ENCODE data around the gene NUDT16L1. TPM values are rescaled to one million over a fixed set of nuclear protein-coding genes. Genes with fewer than 3 reads are reported as not detected.

The NUDT16L1 gene
- total RNA-seq: 10 to 100 TPM; 17.8 to 36.3 (median 23.0) TPM
- long read RNA-seq, transcript NUDT16L1-201 (3 exons, 1,349 nt): major isoform, 22 of 24 reads
- long read RNA-seq, partial matches to known transcripts: 0 of 24 reads
- long read RNA-seq, other reads (novel, unspliced or antisense): 1 of 24 reads

DNA sequence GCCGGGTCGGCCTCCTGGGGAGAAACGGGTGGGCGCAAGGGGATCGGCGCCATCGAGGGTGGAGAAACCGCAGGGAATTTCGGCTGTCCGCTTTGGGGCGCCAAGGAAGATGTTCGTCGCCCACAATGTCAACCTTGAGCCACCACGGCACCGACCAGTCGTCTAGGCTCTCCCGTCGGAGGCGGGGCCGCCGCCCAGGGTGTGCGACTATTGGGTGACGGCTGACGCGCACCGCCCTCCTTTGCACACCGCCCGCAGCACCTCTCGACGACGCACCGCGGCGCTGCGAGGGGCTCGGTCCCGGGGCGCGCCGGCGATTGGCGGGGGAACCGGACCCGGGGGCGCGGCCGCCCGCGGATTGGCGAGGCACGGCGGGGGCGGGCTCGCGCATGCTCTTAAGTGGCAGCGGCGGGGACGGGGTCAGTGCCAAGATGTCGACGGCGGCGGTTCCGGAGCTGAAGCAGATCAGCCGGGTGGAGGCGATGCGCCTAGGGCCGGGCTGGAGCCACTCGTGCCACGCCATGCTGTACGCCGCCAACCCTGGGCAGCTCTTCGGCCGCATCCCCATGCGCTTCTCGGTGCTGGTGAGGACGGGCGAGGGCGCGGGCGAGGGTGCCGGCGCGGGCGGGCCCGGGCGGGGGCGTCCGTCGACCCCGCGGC is at the start of gene NUDT16L1:
TSS of gene NUDT16L1 (plus strand) at position 267 of the 660 bp plus-strand sequence. CDS start at position 432, 165 bp downstream.
- intact Hi-C loops (cut with DNase I): no loop called here
- peak within 1 kb of the TSS; percentile 62 to 84 (median 71) for H3K27ac ChIP-seq
- peaks cover 0 to 13% (median 0%) of the 10 kb centered on the region in 4 donors for H3K36me3 ChIP-seq
- peak; percentile 87 to 92 (median 88) for ATAC-seq
- no peaks in the 10 kb centered on the region for H3K9me3 ChIP-seq
- H3K4me3 ChIP-seq: peak within 1 kb of the TSS; percentile 93 to 99 (median 99)
- H3K4me1 ChIP-seq: peaks cover 0 to 36% (median 10%) of the 10 kb centered on the region in 4 donors
- H3K27me3 ChIP-seq: no peaks in the 10 kb centered on the region
- DNase-seq: peak; percentile 98
- TF ChIP-seq POLR2A (IDR thresholded peaks at IDR 0.05): peak; percentile 90
- TF ChIP-seq, protein P1, sequence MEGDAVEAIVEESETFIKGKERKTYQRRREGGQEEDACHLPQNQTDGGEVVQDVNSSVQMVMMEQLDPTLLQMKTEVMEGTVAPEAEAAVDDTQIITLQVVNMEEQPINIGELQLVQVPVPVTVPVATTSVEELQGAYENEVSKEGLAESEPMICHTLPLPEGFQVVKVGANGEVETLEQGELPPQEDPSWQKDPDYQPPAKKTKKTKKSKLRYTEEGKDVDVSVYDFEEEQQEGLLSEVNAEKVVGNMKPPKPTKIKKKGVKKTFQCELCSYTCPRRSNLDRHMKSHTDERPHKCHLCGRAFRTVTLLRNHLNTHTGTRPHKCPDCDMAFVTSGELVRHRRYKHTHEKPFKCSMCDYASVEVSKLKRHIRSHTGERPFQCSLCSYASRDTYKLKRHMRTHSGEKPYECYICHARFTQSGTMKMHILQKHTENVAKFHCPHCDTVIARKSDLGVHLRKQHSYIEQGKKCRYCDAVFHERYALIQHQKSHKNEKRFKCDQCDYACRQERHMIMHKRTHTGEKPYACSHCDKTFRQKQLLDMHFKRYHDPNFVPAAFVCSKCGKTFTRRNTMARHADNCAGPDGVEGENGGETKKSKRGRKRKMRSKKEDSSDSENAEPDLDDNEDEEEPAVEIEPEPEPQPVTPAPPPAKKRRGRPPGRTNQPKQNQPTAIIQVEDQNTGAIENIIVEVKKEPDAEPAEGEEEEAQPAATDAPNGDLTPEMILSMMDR (IDR thresholded peaks at IDR 0.05): peak; percentile 23 to 58 (median 32)
- 0% methylated on average over 7 of the region's 91 CpGs for WGBS (ENCODE audit: insufficient coverage, low coverage, low lambda C conversion rate, missing lambda C conversion rate)

DNA sequence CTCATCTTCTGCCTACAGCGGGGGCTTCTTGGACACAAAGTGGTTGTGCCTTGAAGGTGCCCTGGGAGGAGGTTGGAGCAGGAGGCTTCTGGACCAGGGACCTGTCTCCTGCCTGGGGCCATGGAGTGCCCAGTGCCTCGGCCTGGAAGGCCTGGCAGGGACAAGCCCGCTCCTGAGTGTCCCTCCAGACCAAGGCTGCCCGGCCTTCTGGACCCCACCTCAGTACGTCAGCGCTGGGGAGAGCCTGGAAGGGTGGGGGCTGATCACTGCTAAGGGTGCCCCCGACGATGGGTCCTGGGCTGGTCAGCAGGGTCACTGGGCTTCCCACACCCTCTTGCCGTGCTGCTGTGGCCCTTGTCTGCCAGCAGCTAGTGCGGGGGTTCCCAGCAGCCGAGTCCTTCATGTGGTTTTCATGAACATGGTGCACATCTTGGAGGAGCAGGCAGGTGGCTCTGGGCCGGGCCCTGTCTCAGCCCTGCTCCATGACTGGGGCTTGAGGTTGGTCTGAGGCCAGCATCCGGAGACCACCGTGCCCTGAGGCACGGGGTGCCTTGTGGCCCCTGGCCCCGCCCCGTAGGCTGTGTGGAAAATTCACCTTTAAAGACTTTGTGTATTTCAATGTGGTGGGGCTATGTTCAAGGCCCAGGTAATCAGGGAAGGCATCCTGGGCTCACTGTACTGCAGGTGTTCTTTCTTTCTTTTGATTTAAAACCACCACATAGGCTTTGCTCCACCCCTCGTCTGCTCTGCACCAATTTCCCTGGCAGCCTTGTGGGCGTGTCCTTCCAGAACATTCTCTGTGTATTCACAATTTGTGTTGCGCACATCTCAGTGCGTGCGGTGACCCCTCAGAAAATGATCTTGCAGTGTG is 46.4 kb upstream of the NUDT16L1 start:
- WGBS (ENCODE audit: insufficient coverage, low coverage, low lambda C conversion rate, missing lambda C conversion rate): 98% methylated on average over 4 of the region's 22 CpGs
- intact Hi-C loops (cut with DNase I): no loop called here
- TF ChIP-seq, protein P1 (IDR thresholded peaks at IDR 0.05): no peak
- Histone ChIP-seq H3K36me3 (peaks cover 0 to 4% (median 0%) of the 10 kb centered on the region in 4 donors), H3K9me3 (no peaks in the 10 kb centered on the region), H3K27me3 (no peaks in the 10 kb centered on the region), H3K4me1 (peaks cover 0 to 13% (median 3%) of the 10 kb centered on the region in 4 donors), H3K4me3 (no peak overlapping the region), H3K27ac (no peak overlapping the region)
- DNase-seq (no peak), ATAC-seq (no peak)

DNA sequence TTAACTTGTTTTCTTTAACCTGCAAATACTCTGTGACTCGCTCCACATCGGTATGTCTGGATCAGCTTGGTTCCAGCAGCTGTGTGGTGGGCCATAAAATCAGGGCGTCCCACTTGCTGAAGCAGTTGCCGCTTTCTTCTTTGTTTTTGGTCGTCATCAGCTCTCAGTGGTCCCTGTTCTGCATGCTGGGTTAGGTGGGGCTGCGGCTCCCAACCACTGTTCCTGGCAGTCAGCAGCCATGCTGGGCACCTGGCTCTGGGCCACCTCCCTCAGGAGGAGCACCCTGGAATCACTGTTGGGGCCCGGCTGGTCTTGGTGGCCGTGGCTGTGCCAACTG is 45.8 kb upstream of the NUDT16L1 start:
- no peak overlapping the region for H3K27ac ChIP-seq
- no peaks in the 10 kb centered on the region for H3K27me3 ChIP-seq
- intact Hi-C loops (cut with DNase I): no loop called here
- no peak for DNase-seq
- H3K9me3 ChIP-seq: no peaks in the 10 kb centered on the region
- TF ChIP-seq, protein P1 (IDR thresholded peaks at IDR 0.05): no peak
- TF ChIP-seq POLR2A (IDR thresholded peaks at IDR 0.05): no peak
- 100% methylated on average over 3 of the region's 8 CpGs for whole genome bisulfite sequencing (ENCODE audit: insufficient coverage, low coverage, low lambda C conversion rate, missing lambda C conversion rate)
- no peak for ATAC-seq
- H3K4me3 ChIP-seq: no peak overlapping the region
- H3K4me1 ChIP-seq: peaks cover 0 to 17% (median 5%) of the 10 kb centered on the region in 4 donors
- H3K36me3 ChIP-seq: peaks cover 0 to 8% (median 0%) of the 10 kb centered on the region in 4 donors

- Histone ChIP-seq H3K27me3 (no peaks in the 10 kb centered on the region), H3K4me3 (no peak overlapping the region), H3K9me3 (no peaks in the 10 kb centered on the region), H3K4me1 (peaks cover 0 to 27% (median 13%) of the 10 kb centered on the region in 4 donors), H3K36me3 (peaks cover 0 to 10% (median 0%) of the 10 kb centered on the region in 4 donors), H3K27ac (no peak overlapping the region)
- TF ChIP-seq POLR2A (IDR thresholded peaks at IDR 0.05): no peak
- TF ChIP-seq, protein P1 (IDR thresholded peaks at IDR 0.05): no peak
- intact Hi-C loops (cut with DNase I): no loop called here
- ATAC-seq (no peak), DNase-seq (no peak)
- 100% methylated on average over 1 of the region's 13 CpGs for WGBS (ENCODE audit: insufficient coverage, low coverage, low lambda C conversion rate, missing lambda C conversion rate)
These were observed 44.4 kb upstream of the NUDT16L1 start for GRCh38 chr16:4648917-4649316.
